Right lobe of liver (tissue), 4 donors: ENCODE data around the gene PEPD.

Experiments
- POLR2A ChIP-seq: fragments of 450-650 bp; IDR thresholded peaks from one replicate; pipeline ENCODE4 v1.6.1; 2017; ENCODE audit warnings: antibody characterized with exemption, mild to moderate bottlenecking
- TF ChIP-seq, protein P1 (sequence below), 4 donors: fragments of 200-600 bp in 3 of 4; fragments of 450-650 bp in 1 of 4; IDR thresholded peaks; one replicate each; pipeline versions ENCODE4 v1.5.1 to v1.8.0; 2016 to 2022; ENCODE audit warnings: antibody characterized with exemption in 4 of 4, mild to moderate bottlenecking in 2 of 4
- donor health status: DM: no; HTN: no; CAD: no.
- donor health status: DM: no; HTN: no; CAD: no.
- donor health status: DM: no; HTN: yes; CAD: no.

DNA sequence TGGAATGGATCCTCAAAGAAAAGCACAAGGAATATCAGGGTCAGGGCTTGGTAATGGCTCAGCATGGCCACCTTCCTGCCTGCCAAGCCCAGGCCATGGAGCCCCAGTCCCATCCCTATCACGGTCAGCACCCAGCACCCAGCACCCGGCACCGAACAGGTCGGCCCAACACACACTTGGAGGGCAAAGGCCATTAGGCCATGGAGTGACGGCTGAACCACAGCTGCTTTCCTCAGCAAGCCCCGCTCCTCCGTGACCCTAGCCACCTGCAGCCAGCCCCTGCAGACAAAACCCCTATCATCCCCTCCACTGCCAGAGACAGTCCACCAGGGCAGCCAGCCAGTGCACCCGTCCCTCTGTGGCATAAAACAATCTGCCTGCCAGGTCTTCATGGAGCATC lies 20.6 kb downstream of the PEPD start:
- TF ChIP-seq, protein P1, sequence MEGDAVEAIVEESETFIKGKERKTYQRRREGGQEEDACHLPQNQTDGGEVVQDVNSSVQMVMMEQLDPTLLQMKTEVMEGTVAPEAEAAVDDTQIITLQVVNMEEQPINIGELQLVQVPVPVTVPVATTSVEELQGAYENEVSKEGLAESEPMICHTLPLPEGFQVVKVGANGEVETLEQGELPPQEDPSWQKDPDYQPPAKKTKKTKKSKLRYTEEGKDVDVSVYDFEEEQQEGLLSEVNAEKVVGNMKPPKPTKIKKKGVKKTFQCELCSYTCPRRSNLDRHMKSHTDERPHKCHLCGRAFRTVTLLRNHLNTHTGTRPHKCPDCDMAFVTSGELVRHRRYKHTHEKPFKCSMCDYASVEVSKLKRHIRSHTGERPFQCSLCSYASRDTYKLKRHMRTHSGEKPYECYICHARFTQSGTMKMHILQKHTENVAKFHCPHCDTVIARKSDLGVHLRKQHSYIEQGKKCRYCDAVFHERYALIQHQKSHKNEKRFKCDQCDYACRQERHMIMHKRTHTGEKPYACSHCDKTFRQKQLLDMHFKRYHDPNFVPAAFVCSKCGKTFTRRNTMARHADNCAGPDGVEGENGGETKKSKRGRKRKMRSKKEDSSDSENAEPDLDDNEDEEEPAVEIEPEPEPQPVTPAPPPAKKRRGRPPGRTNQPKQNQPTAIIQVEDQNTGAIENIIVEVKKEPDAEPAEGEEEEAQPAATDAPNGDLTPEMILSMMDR (IDR thresholded peaks at IDR 0.05), result no peak
- TF ChIP-seq POLR2A, result no peak
